Measurements from ENCODE around the gene NAIF1.

DNA sequence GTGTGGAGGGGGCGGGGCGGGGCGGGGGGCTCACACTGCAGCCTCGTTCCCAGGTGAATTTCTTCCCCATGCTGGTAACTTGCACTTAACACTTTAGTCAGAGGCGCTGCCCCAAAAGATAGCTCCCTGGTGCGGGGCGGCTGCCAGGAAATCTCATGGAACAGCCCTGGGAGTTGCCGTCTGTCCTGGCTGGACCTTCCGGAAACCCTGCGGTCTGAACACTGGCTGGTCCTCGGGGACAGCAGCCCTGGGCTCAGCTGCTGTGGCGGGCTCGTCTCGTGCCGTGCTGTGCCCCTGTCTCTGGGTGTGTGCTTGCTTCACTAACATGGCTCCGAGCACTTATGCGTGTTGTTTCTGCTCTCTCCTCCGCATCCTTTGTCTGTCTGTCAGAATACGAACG is 34.6 kb upstream of the NAIF1 start:
- TF ChIP-seq, protein P1, sequence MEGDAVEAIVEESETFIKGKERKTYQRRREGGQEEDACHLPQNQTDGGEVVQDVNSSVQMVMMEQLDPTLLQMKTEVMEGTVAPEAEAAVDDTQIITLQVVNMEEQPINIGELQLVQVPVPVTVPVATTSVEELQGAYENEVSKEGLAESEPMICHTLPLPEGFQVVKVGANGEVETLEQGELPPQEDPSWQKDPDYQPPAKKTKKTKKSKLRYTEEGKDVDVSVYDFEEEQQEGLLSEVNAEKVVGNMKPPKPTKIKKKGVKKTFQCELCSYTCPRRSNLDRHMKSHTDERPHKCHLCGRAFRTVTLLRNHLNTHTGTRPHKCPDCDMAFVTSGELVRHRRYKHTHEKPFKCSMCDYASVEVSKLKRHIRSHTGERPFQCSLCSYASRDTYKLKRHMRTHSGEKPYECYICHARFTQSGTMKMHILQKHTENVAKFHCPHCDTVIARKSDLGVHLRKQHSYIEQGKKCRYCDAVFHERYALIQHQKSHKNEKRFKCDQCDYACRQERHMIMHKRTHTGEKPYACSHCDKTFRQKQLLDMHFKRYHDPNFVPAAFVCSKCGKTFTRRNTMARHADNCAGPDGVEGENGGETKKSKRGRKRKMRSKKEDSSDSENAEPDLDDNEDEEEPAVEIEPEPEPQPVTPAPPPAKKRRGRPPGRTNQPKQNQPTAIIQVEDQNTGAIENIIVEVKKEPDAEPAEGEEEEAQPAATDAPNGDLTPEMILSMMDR (IDR thresholded peaks at IDR 0.05 in 4 of 5, conservative IDR thresholded peaks at IDR 0.05 in 1 of 5) = no peak
- no peak for TF ChIP-seq POLR2A (IDR thresholded peaks at IDR 0.05)
